DOHH2 (cell line): Measurements from ENCODE around the gene PRKAR2A.

Experiments
- H3F3A ChIP-seq: fragments of 200-600 bp; sonication (generic), shearing (Covaris generic); 2 replicates; pipeline ENCODE4 v1.6.0; 2016; ENCODE audit warnings: antibody characterized with exemption, mild to moderate bottlenecking; ENCODE audit not compliant: control insufficient read depth, insufficient read depth
- H3K27ac ChIP-seq: fragments of 200-600 bp; sonication (generic); 2 replicates; pipeline ENCODE4 v1.5.1; 2014; ENCODE audit warnings: low read depth, mild to moderate bottlenecking, low read length, moderate library complexity
- H3K27me3 ChIP-seq: fragments of 200-600 bp; sonication (generic); 2 replicates; pipeline ENCODE4 v1.6.1; 2014; ENCODE audit warnings: mild to moderate bottlenecking, low read length, mixed read lengths; ENCODE audit not compliant: control insufficient read depth
- H3K36me3 ChIP-seq: fragments of 200-600 bp; sonication (generic); 2 replicates; pipeline ENCODE4 v1.6.1; 2014; ENCODE audit warnings: mild to moderate bottlenecking, low read length, moderate library complexity, mixed read lengths; ENCODE audit not compliant: control insufficient read depth
- H3K4me1 ChIP-seq: fragments of 200-600 bp; sonication (generic); 2 replicates; pipeline ENCODE4 v1.6.1; 2014; ENCODE audit warnings: mild to moderate bottlenecking, low read length, mixed read lengths; ENCODE audit not compliant: control insufficient read depth
- H3K4me2 ChIP-seq: fragments of 200-600 bp; sonication (generic); 2 replicates; pipeline ENCODE4 v1.6.0; 2014; ENCODE audit warnings: mild to moderate bottlenecking, low read length, moderate library complexity
- H3K4me3 ChIP-seq: fragments of 200-600 bp; sonication (generic); 2 replicates; pipeline ENCODE4 v1.5.1; 2014; ENCODE audit warnings: mild to moderate bottlenecking, low read length, mixed read lengths
- H3K79me2 ChIP-seq: fragments of 200-600 bp; sonication (generic); 2 replicates; pipeline ENCODE4 v1.6.1; 2014; ENCODE audit warnings: mild to moderate bottlenecking, low read length, mixed read lengths; ENCODE audit not compliant: control insufficient read depth
- H3K9me2 ChIP-seq: fragments of 200-600 bp; sonication (generic); replicated peaks from 2 replicates; pipeline ENCODE4 v1.6.1; 2014; ENCODE audit warnings: mild to moderate bottlenecking, low read length, mixed read lengths; ENCODE audit not compliant: control insufficient read depth
- H3K9me3 ChIP-seq: fragments of 200-600 bp; sonication (generic); 2 replicates; pipeline ENCODE4 v1.6.1; 2014; ENCODE audit warnings: antibody characterized with exemption, low read length, mixed read lengths; ENCODE audit not compliant: control insufficient read depth, insufficient read depth
- H4K20me1 ChIP-seq: fragments of 200-600 bp; sonication (generic); 2 replicates; pipeline ENCODE4 v1.6.0; 2014; ENCODE audit warnings: low read depth, mild to moderate bottlenecking, antibody characterized with exemption, low read length, moderate library complexity; ENCODE audit not compliant: control insufficient read depth, insufficient read depth
- CTCF ChIP-seq: fragments of 200-600 bp; sonication (generic); IDR thresholded peaks from one replicate; pipeline ENCODE4 v1.5.1; 2014; ENCODE audit warnings: antibody characterized with exemption, mild to moderate bottlenecking, low read depth, low read length; ENCODE audit not compliant: poor library complexity, severe bottlenecking
- EZH2phosphoT487 ChIP-seq: fragments of 200-600 bp; sonication (generic); IDR thresholded peaks from 2 replicates; pipeline ENCODE4 v1.6.1; 2017; ENCODE audit warnings: borderline replicate concordance, mild to moderate bottlenecking, antibody characterized with exemption, low read length, moderate library complexity, mixed read lengths

PRKAR2A gene

GRCh38 chr3:48715174-48715800, 132.4 kb downstream of the PRKAR2A start:
- H3F3A ChIP-seq, result no peaks in the 10 kb centered on the region
- no peak overlapping the region for H3K27ac ChIP-seq
- H3K36me3 ChIP-seq, result peaks cover 56% of the 10 kb centered on the region
- H3K4me3 ChIP-seq, result peak overlapping the region; percentile 98
- H3K27me3 ChIP-seq, result no peaks in the 10 kb centered on the region
- H4K20me1 ChIP-seq, result peaks cover 3% of the 10 kb centered on the region; the same call in 1 of the 2 replicates
- H3K9me2 ChIP-seq, result no peaks in the 10 kb centered on the region
- TF ChIP-seq EZH2phosphoT487, result no peak
- no peak for TF ChIP-seq CTCF
- peak overlapping the region; percentile 63 for H3K4me2 ChIP-seq
- H3K79me2 ChIP-seq, result peaks cover 68% of the 10 kb centered on the region
- no peaks in the 10 kb centered on the region for H3K9me3 ChIP-seq
- peaks cover 20% of the 10 kb centered on the region for H3K4me1 ChIP-seq

GRCh38 chr3:48711727-48712126, 135.9 kb downstream of the PRKAR2A start:
- Histone ChIP-seq H3K9me3 (no peaks in the 10 kb centered on the region), H3K4me3 (no peak overlapping the region), H3K79me2 (peaks cover 98% of the 10 kb centered on the region), H3K4me1 (peaks cover 28% of the 10 kb centered on the region), H3K4me2 (no peak overlapping the region), H3K27me3 (no peaks in the 10 kb centered on the region), H3K36me3 (peaks cover 80% of the 10 kb centered on the region), H4K20me1 (peaks cover 13% of the 10 kb centered on the region; the same call in 1 of the 2 replicates), H3K9me2 (no peaks in the 10 kb centered on the region), H3F3A (no peaks in the 10 kb centered on the region), H3K27ac (no peak overlapping the region)
- TF ChIP-seq EZH2phosphoT487 (no peak), CTCF (no peak)

GRCh38 chr3:48709051-48709461, 138.6 kb downstream of the PRKAR2A start:
- Histone ChIP-seq H3K9me3 (no peaks in the 10 kb centered on the region), H3K9me2 (no peaks in the 10 kb centered on the region), H4K20me1 (peaks cover 14% of the 10 kb centered on the region; the same call in 1 of the 2 replicates), H3K4me2 (no peak overlapping the region; the same call in 1 of the 2 replicates), H3K36me3 (peaks cover 64% of the 10 kb centered on the region), H3K27me3 (no peaks in the 10 kb centered on the region), H3K27ac (no peak overlapping the region), H3K79me2 (peaks cover 97% of the 10 kb centered on the region), H3K4me1 (peaks cover 18% of the 10 kb centered on the region), H3K4me3 (no peak overlapping the region), H3F3A (no peaks in the 10 kb centered on the region)
- TF ChIP-seq CTCF, result no peak
- no peak for TF ChIP-seq EZH2phosphoT487
